Upper lobe of left lung (tissue), 6 donors: ENCODE data around the gene NBPF3. TPM values are rescaled to one million over a fixed set of nuclear protein-coding genes. Genes with fewer than 3 reads are reported as not detected.

Experiments
- ATAC-seq, 2 donors: fragments of 200-7000 bp; cut with Tn5 transposase; one replicate each; pipeline ENCODE4 v1.9.1; 2022; ENCODE audit warnings: mild to moderate bottlenecking in 2 of 2, moderate library complexity in 2 of 2; ENCODE audit not compliant: low FRiP score in 2 of 2
- DNase-seq, 2 donors: peaks; one replicate each; pipeline ENCODE4 v3.0.0-alpha.2; 2019 to 2020
- H3K27ac ChIP-seq, 4 donors: fragments of 200-600 bp; sonication (generic); one replicate each; pipeline ENCODE4 v1.5.1; 2016 to 2019
- H3K27me3 ChIP-seq, 4 donors: fragments of 200-600 bp; sonication (generic); one replicate each; pipeline ENCODE4 v1.5.1; 2017 to 2019
- H3K36me3 ChIP-seq, 4 donors: fragments of 200-600 bp; sonication (generic); one replicate each; pipeline ENCODE4 v1.5.1; 2016 to 2019
- H3K4me1 ChIP-seq, 4 donors: fragments of 200-600 bp; sonication (generic); one replicate each; pipeline ENCODE4 v1.5.1; 2018 to 2019
- H3K4me3 ChIP-seq, 4 donors: fragments of 200-600 bp; sonication (generic); one replicate each; pipeline ENCODE4 v1.5.1; 2017 to 2019; ENCODE audit warnings: mild to moderate bottlenecking in 2 of 4, moderate library complexity in 1 of 4
- H3K9me3 ChIP-seq, 4 donors: fragments of 200-600 bp; sonication (generic); one replicate each; pipeline ENCODE4 v1.5.1; 2018 to 2019
- CTCF ChIP-seq, 6 experiments: fragments of 450-650 bp in 4 of 6; fragments of 200-600 bp in 2 of 6; sonication (generic) in 2 of 6; IDR thresholded peaks; one replicate each; pipeline ENCODE4 v1.5.1; 2016 to 2019; ENCODE audit warnings: antibody characterized with exemption in 6 of 6
- EP300 ChIP-seq, 4 donors: sonication (generic); formaldehyde crosslinking; IDR thresholded peaks; one replicate each; pipeline ENCODE4 v1.5.1; 2017; ENCODE audit warnings: antibody characterized with exemption in 4 of 4, control low read depth in 2 of 4
- POLR2A ChIP-seq, 4 donors: fragments of 450-650 bp; IDR thresholded peaks; one replicate each; pipeline ENCODE4 v1.5.1; 2016 to 2017; ENCODE audit warnings: antibody characterized with exemption in 4 of 4, mild to moderate bottlenecking in 2 of 4
- POLR2AphosphoS5 ChIP-seq, 2 donors: sonication (generic); formaldehyde crosslinking; IDR thresholded peaks; one replicate each; pipeline ENCODE4 v1.5.1; 2017; ENCODE audit warnings: antibody characterized with exemption in 2 of 2
- WGBS, 2 donors: methylation state at CpG; one replicate each; pipeline ENCODE4 v1.1.5; 2017 to 2018; 5-methylcytosine and 5-hydroxymethylcytosine counted together
- total RNA-seq, 6 donors: library from RNA; depleted of rRNA in 4 of 6; stranded (reverse); fragments of >200 nt in 4 of 6; gene quantifications; one replicate each; pipeline versions ENCODE4 v1.1.0 to v1.2.1, GENCODE V29; 2016 to 2021
- donor health status: DM: no; HTN: no; CAD: no; lungs with moderate emphysema.
- donor health status: DM: no; HTN: yes; CAD: no; lungs with severe emphysema.

The NBPF3 gene
- total RNA-seq, 6 donors from 2014 or later, result 5.9 to 17.3 (median 8.5) TPM

- H3K4me1 ChIP-seq, result peaks cover 6 to 36% (median 21%) of the 10 kb centered on the region in 4 donors
- H3K4me3 ChIP-seq, result peak overlapping the region in 3 of 4 donors; percentile 44 to 54 (median 49)
- DNase-seq (peak; percentile 87 to 96), ATAC-seq (peak; percentile 76 to 83)
- WGBS, 2 donors, result 6 to 11% methylated on average over 23 to 25 of the region's 45 CpGs
- no peaks in the 10 kb centered on the region for H3K36me3 ChIP-seq
- H3K9me3 ChIP-seq, result no peaks in the 10 kb centered on the region
- peak overlapping the region in 1 of 4 donors; percentile 73 for H3K27ac ChIP-seq
- no peak for TF ChIP-seq POLR2AphosphoS5 (IDR thresholded peaks at IDR 0.05)
- TF ChIP-seq CTCF (IDR thresholded peaks at IDR 0.05), result peak; percentile 62 to 80 (median 74)
- peaks cover 0 to 8% (median 2%) of the 10 kb centered on the region in 4 donors for H3K27me3 ChIP-seq
These were observed 68.8 kb downstream of the NBPF3 start for GRCh38 chr1:21508580-21509350.

GRCh38 chr1:21509351-21510112, 69.6 kb downstream of the NBPF3 start, which contains the start of gene ALPL:
Gene ALPL (plus strand): TSS chr1:21509423. CDS start chr1:21554082, 44,659 bp downstream.
- H3K9me3 ChIP-seq, result no peaks in the 10 kb centered on the region
- 5 to 6% methylated on average over 10 to 32 of the region's 67 CpGs for WGBS, 2 donors
- peaks cover 6 to 39% (median 21%) of the 10 kb centered on the region in 4 donors for H3K4me1 ChIP-seq
- peaks cover 0 to 8% (median 2%) of the 10 kb centered on the region in 4 donors for H3K27me3 ChIP-seq
- peak within 1 kb of the TSS in 3 of 4 donors; percentile 73 to 92 (median 74) for H3K27ac ChIP-seq
- DNase-seq (no peak), ATAC-seq (peak in 1 of 2 donors; percentile 8)
- H3K36me3 ChIP-seq, result no peaks in the 10 kb centered on the region
- H3K4me3 ChIP-seq, result peak within 1 kb of the TSS; percentile 29 to 54 (median 46)
- TF ChIP-seq CTCF (IDR thresholded peaks at IDR 0.05), result no peak
- peak in 1 of 2 donors; percentile 61 for TF ChIP-seq POLR2AphosphoS5 (IDR thresholded peaks at IDR 0.05)
- peak in 2 of 4 donors; percentile 57 to 75 for TF ChIP-seq POLR2A (IDR thresholded peaks at IDR 0.05)
- no peak for TF ChIP-seq EP300 (IDR thresholded peaks at IDR 0.05)

- Histone ChIP-seq H3K4me1 (peaks cover 6 to 39% (median 22%) of the 10 kb centered on the region in 4 donors), H3K27me3 (peaks cover 0 to 8% (median 2%) of the 10 kb centered on the region in 4 donors), H3K4me3 (peak overlapping the region; percentile 29 to 54 (median 46)), H3K36me3 (no peaks in the 10 kb centered on the region), H3K27ac (peak overlapping the region in 3 of 4 donors; percentile 73 to 92 (median 74)), H3K9me3 (no peaks in the 10 kb centered on the region)
- TF ChIP-seq POLR2AphosphoS5 (IDR thresholded peaks at IDR 0.05), result no peak
- no peak for TF ChIP-seq EP300 (IDR thresholded peaks at IDR 0.05)
- no peak for TF ChIP-seq POLR2A (IDR thresholded peaks at IDR 0.05)
- no peak for TF ChIP-seq CTCF (IDR thresholded peaks at IDR 0.05)
- 47 to 53% methylated on average over 9 to 12 of the region's 12 CpGs for WGBS, 2 donors
- no peak for ATAC-seq
- no peak for DNase-seq
These were observed 70.2 kb downstream of the NBPF3 start for GRCh38 chr1:21510113-21510493.

GRCh38 chr1:21510885-21511578, 71.1 kb downstream of the NBPF3 start:
- Histone ChIP-seq H3K4me3 (peak overlapping the region in 3 of 4 donors; percentile 44 to 54 (median 49)), H3K4me1 (peaks cover 6 to 39% (median 24%) of the 10 kb centered on the region in 4 donors), H3K27me3 (peaks cover 0 to 8% (median 2%) of the 10 kb centered on the region in 4 donors), H3K9me3 (no peaks in the 10 kb centered on the region), H3K27ac (peak overlapping the region; percentile 64 to 92 (median 74)), H3K36me3 (no peaks in the 10 kb centered on the region)
- DNase-seq (peak in 1 of 2 donors; percentile 53), ATAC-seq (peak in 1 of 2 donors; percentile 1)
- WGBS, 2 donors, result 59 to 71% methylated on average over 8 to 9 of the region's 9 CpGs
- TF ChIP-seq POLR2AphosphoS5 (IDR thresholded peaks at IDR 0.05), result no peak
- TF ChIP-seq POLR2A (IDR thresholded peaks at IDR 0.05), result peak in 1 of 4 donors; percentile 8
- TF ChIP-seq CTCF (IDR thresholded peaks at IDR 0.05), result no peak
- peak in 2 of 4 donors; percentile 48 to 70 for TF ChIP-seq EP300 (IDR thresholded peaks at IDR 0.05)
